Mucosa of gallbladder (tissue), 1 donor: Measurements from ENCODE around the gene RNF103. TPM values are rescaled to one million over a fixed set of nuclear protein-coding genes. Genes with fewer than 3 reads are reported as not detected.

Experiments used
- DNase-seq: peaks from one replicate; pipeline ENCODE4 v3.0.0-alpha.2; 2020; ENCODE audit warnings: low spot score
- total RNA-seq: library from RNA; stranded (reverse); gene quantifications from one replicate; pipeline ENCODE4 v1.2.1, GENCODE V29; 2021
- donor health status: DM: no; HTN: no; CAD: no.

RNF103 gene
- total RNA-seq, 1 donor from 2014 or later = 93.3 TPM

- no peak for DNase-seq
These were observed 57.4 kb downstream of the RNF103 start for GRCh38 chr2:86566158-86566820.

GRCh38 chr2:86563650-86564061, 60.0 kb downstream of the RNF103 start:
- DNase-seq = no peak

- peak; percentile 97 for DNase-seq
These were observed 60.6 kb downstream of the RNF103 start, which contains the start of gene CHMP3 for GRCh38 chr2:86562922-86563649. Gene CHMP3, minus strand, starts transcription at chr2:86563443. Its CDS starts 95 bp downstream, at chr2:86563348.

- DNase-seq = no peak
These were observed 61.2 kb downstream of the RNF103 start for GRCh38 chr2:86562485-86562921.

- no peak for DNase-seq
These were observed 65.8 kb downstream of the RNF103 start for GRCh38 chr2:86557836-86558235.

- DNase-seq = no peak
These were observed 67.2 kb downstream of the RNF103 start for GRCh38 chr2:86556508-86556907.

Other genes with a start within 250 kb of the RNF103 start
- 87.4 TPM for gene KDM3A, start 182.5 kb downstream of the RNF103 start, total RNA-seq
- 142 TPM for gene CHMP3, start 60.4 kb downstream of the RNF103 start, total RNA-seq
- 38.0 TPM for gene RMND5A, start 96.4 kb upstream of the RNF103 start, total RNA-seq
- 11.3 TPM for gene CD8A, start 167.0 kb upstream of the RNF103 start, total RNA-seq
- 4.1 TPM for gene CD8B, start 238.0 kb upstream of the RNF103 start, total RNA-seq